Heart left ventricle (tissue), 13 donors: Measurements from ENCODE around the gene USP54.

Experiments
- POLR2A ChIP-seq, 2 donors: fragments of 450-650 bp; IDR thresholded peaks; one replicate each; pipeline ENCODE4 v1.6.1; 2017; ENCODE audit warnings: antibody characterized with exemption in 2 of 2, mild to moderate bottlenecking in 2 of 2, moderate library complexity in 2 of 2
- TF ChIP-seq, protein P1 (sequence below), 12 donors: fragments of 200-600 bp; sonication (generic) in 4 of 12; IDR thresholded peaks; one replicate each; pipeline versions ENCODE4 v1.5.0 to v1.8.0; 2018 to 2022; ENCODE audit warnings: antibody characterized with exemption in 12 of 12, mild to moderate bottlenecking in 5 of 12
- donor health status: ischemic (EF 13 %, LVEDD 7.1; RV severe dilation, severe dysfunction).
- donor health status: DM: no; HTN: yes; CAD: no.
- donor health status: DM: no; HTN: no; CAD: no.
- donor health status: ischemic (EF 25% LVEDD 6.9; RV normal size, moderate dysfunction).
- donor health status: ischemic (EF 25% LVEDD 5.7; RV mildly dilated, moderate dysfunction).
- donor health status: ischemic (EF 35%, LVEDD 5.7; RV mildly dilated, moderate dysfunction).
- donor health status: nonischemic (EF 11% LVEDD 7.7; RV severe dilation, severe dysfunction).
- donor health status: DM: yes; HTN: yes; CAD: no.
- donor health status: PGD.
- donor health status: ischemic (EF 29% LVEDD 5.4; RV normal size, mild dysfunction).
- donor health status: nonischemic (EF 23%, LVEDD 6.1; RV moderate dilation, normal function).

DNA sequence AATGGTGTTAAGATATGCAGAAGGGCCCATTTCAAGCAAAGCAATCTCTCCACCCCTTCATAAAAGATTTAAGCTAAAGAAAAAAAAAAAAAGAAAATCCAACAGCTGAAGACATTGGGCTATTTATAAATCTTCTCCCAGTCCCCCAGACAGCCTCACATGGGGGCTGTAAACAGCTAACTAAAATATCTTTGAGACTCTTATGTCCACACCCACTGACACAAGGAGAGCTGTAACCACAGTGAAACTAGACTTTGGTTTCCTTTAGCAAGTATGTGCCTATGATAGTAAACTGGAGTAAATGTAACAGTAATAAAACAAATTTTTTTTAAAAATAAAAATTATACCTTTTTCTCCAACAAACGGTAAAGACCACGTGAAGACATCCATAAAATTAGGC lies 123.9 kb downstream of the USP54 start:
- TF ChIP-seq POLR2A (IDR thresholded peaks at IDR 0.05) = no peak
- TF ChIP-seq, protein P1, sequence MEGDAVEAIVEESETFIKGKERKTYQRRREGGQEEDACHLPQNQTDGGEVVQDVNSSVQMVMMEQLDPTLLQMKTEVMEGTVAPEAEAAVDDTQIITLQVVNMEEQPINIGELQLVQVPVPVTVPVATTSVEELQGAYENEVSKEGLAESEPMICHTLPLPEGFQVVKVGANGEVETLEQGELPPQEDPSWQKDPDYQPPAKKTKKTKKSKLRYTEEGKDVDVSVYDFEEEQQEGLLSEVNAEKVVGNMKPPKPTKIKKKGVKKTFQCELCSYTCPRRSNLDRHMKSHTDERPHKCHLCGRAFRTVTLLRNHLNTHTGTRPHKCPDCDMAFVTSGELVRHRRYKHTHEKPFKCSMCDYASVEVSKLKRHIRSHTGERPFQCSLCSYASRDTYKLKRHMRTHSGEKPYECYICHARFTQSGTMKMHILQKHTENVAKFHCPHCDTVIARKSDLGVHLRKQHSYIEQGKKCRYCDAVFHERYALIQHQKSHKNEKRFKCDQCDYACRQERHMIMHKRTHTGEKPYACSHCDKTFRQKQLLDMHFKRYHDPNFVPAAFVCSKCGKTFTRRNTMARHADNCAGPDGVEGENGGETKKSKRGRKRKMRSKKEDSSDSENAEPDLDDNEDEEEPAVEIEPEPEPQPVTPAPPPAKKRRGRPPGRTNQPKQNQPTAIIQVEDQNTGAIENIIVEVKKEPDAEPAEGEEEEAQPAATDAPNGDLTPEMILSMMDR (IDR thresholded peaks at IDR 0.05) = no peak
